IPS DF 4.7 (cell line): ENCODE results near the gene SMAD6.

Source experiments
- DNase-seq: peaks from one replicate; pipeline ENCODE4 v3.0.0-alpha.2; 2013; ENCODE audit warnings: low spot score; ENCODE audit errors: extremely low read depth

The SMAD6 gene

DNA sequence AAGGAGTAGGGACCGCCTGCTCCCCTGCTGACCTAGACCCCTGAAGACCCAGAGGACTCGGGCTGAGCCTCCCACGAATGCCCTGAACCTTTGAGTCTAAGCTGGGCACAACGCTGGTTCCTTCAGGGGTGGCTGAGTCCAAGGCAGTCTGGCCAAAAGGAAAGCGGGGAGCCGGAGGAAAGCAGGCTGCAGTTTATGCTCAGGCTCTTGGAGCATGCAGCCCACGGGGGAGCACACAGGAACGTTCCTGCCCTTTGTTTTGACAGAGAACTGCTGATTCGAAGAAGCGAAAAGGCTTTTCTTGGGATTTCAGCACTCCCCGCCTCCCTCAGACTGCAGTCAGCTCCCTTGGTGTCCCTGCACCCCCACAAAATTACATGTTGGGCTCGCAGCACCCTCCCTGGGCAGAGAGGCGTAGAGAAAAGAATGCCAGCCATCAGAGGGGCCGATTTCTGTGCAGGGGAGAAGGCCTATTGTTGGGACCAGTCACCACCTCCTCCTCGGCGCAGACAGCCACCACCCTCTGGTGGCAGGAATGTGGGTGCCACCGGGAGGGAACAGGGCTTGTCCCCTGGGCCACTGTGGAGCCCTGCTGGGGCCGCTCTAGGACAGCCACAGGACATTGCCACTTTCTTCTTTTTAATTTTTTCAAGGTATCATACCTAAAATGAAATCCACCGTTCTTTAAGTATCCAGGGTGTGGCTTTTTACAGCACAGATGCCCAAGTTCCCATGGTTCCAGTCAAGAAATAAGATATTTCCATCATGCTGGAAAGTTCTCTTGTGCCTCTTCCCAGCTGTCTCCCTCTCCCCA lies 72.2 kb downstream of the SMAD6 start:
- peak; percentile 69 for DNase-seq

DNA sequence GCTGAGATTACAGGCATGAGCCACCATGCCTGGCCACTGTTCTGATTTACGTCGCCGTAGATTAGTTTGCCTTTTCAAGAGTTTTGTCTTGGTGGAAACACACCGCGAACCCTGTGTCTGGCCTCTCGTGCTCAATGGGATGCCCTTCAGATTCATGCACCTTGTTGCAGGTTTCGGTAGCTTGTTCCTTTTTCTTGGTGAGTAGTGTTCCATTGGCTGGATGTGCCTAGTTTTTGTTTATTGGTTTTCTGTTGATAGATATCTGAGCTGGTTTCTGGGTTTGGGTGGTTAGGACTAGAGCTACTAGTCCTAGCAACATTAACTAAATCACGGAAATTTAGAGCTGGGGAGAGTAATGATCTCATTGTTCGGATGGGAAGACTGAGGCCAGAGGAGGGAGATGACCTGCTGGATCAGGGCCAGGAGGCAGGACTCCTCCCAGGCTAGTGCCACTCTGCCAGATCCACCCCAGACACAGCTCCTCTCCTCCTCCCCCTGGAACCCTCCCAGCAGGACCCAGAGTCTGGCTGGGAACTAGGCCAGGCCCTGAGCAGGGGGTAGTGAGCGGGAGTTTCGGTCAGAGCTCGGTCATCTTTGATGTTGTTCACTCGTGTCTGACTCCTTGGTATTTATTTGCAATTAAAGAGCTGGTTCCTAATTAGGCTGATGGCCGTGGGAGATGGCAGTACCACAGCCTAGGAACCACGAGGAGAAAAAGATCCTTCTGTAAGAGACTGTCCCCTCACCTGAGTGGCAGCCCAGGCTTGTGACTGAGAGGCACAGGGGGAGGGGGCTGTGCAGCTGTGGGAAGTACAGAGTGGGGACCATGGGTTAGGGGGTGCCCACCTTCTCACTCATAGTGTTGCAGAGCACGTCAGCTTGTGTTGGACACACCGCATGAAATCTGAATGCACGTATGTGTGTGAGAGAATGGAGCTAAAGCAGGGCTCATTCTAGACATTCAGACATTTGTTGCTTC lies 73.4 kb downstream of the SMAD6 start:
- no peak for DNase-seq

DNA sequence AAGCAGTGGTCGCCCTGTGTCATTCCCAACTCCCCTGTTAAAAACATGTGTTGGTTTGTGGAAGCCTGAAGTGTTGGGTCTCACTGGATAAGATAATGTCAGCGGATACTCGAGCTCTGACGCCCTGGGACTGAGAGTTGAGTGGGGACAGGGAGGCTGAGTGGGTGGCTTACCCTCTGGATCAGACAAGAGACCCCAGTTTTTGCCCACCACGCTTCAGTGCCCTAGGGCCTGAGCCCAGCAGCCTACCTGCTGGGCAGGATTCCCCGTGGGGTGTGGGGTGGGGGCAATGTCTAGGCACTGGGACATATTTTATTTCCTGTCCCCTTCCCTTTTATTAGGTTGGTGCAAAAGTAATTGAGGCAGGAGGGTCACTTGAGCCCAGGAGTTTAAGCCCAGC lies 75.0 kb downstream of the SMAD6 start:
- DNase-seq = no peak

DNA sequence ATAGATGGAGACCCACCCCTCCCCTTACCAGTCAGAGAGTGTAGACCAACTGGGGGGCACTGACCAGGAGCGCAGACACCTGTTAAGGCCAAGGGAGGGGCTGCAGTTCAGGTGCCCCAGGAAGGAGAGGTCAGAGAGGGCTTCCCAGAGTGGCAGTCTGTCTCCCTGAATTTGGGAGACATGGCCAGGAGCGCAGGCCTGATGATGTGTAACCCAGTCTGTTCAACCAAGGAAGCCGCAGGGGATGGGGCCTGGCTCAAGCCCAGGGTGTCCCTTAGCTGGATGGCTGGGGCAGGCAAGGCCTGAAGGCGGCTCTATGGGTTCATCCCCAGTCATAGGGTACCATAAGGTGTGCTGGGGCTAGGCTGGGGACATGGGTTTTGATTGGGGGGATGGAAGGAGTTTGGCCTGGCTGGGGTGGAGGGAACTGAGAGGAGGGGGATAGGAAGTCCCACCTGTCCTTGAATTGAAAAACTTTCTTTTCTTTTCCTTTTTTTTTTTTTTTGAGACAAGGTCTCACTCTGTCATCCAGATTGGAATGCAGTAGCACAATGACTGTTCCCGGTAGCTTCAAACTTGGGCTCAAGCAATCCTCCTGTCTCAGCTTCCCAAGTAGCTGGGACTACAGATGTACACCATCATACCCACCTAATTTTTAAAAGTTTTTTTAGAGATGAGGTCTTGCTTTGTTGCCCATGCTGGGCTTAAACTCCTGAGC lies 75.7 kb downstream of the SMAD6 start:
- DNase-seq = no peak

DNA sequence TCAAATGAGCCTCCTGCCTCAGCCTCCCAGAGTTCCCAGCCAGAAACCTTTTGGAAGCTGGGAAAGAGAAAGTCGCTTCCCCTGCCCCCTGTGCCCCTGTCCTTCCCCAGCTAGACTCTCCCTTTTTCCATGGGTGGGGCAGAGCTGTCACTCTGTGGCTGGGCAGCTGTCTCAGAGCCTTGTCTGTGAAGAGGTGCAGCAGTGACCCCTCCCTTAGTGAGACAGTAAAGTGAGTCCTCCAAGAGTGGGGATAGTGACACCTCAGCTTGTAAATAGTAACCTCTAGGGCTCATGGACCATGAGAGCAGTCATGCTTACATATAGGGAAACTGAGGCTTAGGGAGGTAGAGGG lies 76.3 kb downstream of the SMAD6 start:
- DNase-seq = no peak

DNA sequence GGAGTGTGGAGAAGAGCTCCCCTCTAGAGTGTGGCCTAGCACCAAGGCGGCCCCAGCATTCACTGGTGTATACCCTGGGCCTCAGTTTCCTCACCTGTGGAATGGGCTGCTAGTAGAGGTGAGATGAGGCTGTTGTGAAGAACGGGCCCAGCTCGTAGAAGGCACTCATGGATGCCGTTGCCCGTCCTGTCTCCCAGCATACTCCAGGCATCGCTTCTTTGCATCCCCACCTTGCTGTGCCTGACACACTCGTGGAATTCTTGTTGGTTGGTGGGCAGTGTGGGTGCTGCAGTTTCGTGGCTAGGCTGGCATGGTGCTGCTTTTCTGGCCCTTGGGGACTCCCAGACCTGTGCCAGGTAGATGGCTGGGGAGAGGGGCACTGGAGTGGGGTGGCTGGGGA lies 76.7 kb downstream of the SMAD6 start:
- no peak for DNase-seq

DNA sequence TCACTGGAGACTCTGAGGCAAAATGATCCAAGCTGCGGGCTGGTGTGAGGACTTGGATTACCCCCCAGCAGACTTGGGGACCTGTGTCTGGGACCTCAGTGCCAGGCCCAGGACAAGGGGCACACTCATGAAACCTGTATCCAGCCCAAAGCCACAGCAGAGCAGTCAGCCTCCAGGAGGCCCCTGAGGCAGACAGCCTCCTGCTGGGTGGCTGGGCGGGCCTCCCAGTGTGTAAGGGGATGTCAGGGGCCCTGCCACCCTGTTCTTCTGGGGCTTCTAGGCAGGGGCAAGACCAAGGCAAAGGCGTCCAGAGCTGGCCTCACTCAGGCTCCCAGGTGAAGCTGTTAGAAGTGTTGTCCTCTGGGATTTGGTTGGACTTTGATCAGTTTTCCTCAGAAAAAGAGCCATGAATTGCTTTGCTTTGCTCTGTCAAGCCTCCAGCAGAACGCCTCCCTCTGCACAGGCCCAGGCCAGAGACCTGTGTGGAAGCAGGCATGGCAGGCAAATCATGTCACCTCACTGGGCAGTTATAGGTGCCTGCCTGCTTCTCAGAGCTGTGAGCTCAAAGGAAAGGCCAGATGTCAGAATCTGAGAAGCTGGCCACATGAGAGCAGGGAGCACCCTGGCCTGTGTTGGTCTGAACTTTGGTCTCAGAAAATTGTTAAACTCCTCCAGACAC lies 77.4 kb downstream of the SMAD6 start:
- DNase-seq = no peak

DNA sequence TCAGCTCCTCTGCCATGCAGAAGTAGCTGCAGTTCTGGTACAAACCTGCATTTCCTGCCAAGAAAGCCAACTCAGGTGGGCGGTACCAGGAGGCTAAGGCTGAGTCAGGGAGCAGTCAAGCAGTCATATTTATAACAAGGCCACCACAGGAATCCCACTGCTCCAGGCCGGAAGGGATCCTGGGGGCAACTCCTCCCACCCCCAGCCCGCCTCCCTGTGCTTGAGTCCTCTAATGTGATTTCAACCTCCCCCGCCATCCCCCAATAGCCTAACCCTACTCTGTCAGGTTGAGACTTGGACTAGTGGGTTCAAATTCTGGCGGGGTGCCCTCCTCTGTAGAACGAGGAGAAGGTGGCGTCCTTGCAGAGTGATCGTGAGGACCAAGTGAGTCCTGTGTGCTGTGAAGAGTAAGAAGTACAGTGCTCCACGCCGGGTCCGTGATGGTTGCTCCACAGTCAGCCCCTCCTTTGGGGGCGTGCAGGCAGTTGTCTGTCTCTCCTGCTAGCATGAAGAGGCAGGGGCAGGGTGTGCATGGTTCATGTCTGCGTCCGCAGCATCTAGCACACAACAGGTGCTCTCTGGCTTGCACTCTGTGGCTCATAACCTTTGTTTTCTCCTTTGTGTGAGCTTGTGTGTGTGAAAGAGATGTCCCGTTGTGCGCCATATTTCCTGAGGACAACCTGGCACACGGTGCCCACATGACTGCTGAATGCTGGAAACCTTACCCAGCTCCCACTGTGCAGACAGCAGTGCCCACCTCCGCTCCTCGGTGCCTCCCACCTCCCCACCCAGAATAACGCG lies 78.3 kb downstream of the SMAD6 start:
- no peak for DNase-seq

DNA sequence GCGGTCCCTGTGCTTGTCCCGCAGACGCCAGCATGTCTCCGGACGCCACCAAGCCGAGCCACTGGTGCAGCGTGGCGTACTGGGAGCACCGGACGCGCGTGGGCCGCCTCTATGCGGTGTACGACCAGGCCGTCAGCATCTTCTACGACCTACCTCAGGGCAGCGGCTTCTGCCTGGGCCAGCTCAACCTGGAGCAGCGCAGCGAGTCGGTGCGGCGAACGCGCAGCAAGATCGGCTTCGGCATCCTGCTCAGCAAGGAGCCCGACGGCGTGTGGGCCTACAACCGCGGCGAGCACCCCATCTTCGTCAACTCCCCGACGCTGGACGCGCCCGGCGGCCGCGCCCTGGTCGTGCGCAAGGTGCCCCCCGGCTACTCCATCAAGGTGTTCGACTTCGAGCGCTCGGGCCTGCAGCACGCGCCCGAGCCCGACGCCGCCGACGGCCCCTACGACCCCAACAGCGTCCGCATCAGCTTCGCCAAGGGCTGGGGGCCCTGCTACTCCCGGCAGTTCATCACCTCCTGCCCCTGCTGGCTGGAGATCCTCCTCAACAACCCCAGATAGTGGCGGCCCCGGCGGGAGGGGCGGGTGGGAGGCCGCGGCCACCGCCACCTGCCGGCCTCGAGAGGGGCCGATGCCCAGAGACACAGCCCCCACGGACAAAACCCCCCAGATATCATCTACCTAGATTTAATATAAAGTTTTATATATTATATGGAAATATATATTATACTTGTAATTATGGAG lies 79.1 kb downstream of the SMAD6 start:
- no peak for DNase-seq

DNA sequence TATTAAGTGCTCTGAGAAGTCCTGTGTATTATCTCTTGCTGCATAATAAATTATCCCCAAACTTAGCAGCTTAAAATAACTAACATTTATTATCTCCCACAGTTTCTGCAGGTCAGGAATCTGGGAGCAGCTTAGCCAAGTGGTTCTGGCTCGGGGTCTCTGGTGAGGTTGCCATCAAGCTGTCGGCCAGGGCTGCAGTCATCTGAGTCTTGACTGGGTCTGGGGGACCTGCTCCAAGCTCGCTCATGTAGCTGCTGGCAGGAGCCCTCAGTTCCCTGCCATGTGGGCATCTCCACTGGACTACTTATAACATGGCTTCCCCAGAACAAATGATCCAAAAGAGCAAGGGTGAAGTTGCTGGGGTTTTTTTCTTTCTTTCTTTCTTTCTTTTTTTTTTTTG lies 80.7 kb downstream of the SMAD6 start:
- DNase-seq = no peak

DNA sequence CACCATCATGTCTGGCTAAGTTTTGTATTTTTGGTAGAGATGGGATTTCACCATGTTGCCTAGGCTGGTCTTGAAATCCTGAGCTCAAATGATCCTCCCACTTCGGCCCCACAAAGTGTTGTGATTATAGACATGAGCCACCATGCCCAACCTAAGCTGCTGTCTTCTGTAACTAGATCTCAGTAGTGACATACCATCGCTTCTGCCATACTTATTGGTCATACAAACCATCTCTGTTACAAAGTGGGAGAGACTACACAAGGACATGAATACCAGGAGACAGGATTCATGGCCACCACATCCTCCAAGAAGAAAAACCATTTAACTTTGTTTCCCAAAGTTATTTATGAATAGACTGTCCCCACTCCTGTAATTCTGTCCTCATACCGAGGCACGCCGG lies 81.3 kb downstream of the SMAD6 start:
- DNase-seq = no peak

DNA sequence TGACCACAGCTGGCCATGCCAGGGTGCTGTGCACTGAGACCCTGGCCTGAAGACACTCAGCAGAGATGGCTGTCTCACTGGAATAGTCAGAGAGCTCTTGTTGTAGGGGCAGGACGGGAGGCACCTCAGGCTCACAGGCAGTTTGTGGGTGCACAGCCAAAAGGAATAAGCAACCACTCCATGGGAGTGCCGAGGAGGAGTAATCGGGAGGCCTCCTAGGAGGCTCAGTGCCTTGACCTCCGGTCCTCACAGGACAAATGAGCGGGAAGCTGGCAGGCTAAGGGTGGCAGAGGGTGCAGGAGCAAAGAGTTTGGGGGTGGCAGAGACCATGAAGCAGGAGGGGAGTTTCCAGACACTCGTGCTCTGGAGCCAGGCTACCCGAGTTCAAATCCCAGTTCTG lies 81.7 kb downstream of the SMAD6 start:
- DNase-seq = no peak

DNA sequence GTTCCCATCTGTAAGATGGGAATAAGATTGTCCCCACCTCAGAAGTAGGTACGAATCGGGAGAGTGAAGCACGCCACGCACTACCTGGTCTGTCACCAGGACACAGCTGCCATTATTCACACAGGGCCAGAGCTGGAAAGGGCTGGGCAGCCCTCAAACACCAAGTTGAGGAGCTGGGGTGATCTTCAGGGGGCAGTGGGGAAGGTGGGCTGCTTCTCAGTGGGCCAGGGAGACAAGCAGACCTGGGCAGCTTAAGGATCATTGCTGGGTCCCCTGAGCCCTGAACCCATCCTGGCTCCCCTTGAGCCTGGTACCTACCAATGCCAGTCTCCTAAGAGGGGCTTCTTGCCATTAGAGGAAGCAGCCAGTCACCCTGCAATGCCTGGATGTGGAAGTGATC lies 82.1 kb downstream of the SMAD6 start:
- no peak for DNase-seq

DNA sequence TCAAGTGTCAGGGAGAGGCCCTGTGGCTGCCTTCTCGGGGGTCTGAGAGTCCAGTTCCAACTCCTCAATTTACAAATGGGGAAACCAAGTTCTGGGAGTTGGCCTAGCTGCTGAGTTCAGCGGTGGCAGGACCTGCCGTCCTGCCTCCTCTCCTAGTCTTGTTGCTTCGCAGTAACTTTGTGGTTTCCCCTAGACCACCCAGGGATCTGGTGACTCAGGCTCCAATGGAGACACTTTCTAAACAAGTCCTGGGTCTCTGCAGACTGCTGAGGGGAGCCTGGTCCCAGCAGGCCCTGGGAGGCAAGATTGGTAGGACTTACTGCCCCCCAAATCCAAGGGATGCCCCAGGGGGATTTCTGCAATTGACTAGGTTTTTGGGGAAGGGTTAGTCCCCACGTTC lies 83.6 kb downstream of the SMAD6 start:
- DNase-seq = no peak

DNA sequence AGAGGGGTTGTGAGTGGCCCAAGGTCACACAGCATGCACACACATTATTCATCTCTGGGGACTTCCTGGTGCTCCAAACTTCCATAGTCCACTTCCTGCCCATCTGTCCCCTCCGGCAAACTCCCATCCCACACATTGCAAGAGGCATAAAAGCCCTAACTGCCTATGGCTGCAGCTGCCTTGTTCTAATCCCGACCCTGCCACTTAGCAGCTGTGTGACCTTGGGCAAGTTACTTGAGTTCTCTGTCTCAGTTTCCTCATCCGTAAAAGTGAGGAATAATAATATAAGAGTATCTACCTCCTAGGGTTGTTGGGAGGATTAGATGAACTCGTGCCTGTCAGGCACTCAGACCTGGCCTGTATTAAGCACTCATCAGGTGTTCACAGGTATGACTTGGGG lies 84.2 kb downstream of the SMAD6 start:
- DNase-seq = no peak

DNA sequence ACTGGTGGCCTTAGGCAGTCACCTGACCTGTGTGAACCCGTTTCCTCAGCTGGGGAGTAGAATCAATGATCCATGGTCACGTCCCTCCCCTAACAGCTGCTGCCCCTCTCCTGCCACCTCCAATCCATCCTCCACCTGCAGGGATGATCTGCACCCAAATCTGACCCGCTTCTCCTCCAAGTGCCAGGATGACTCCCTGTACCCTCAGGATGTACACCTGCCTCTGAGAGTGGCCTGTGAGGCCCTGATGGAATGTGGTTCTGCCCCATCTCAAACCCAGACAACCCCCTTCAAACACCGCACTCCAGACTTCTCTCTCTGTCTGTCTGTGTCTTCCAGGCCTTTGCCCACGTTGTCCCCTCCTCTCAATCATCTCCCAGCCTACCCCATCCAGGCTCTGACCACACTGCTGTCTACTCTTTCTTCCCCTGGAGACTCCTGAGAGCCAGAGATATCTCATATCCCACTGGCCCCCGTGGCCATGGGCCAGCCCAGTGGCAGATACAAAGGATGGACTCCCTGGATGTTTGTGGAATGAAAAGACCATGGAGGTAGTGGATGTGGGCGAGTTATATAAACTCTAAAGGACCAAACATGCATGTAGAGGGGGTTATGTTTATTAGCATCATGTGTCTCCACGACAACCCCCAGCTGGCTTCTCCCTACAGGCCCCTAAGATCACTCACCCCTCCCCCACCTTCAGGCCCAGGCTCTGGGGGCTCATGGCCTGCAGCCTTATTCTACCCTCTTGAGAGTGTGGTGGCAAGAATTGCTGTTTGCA lies 84.9 kb downstream of the SMAD6 start:
- no peak for DNase-seq

DNA sequence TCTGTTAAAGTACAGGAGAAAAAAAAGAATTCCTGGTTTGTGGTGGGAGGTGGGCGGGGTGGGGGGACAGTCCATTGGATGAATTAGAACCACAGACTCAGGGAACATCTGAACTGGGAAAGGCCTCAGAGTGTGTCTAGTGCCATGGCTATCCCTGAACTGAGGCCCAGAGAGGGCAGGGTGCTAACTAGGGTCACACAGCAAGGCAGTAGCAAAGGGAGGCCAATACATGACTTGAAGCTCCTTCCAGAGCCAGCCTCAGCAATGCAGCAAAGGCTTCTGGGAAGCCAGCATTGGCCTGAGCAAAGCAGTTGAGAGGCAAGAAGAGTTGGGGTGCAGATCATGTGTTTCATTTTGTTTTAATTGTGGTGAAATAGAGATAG lies 85.4 kb downstream of the SMAD6 start:
- no peak for DNase-seq

DNA sequence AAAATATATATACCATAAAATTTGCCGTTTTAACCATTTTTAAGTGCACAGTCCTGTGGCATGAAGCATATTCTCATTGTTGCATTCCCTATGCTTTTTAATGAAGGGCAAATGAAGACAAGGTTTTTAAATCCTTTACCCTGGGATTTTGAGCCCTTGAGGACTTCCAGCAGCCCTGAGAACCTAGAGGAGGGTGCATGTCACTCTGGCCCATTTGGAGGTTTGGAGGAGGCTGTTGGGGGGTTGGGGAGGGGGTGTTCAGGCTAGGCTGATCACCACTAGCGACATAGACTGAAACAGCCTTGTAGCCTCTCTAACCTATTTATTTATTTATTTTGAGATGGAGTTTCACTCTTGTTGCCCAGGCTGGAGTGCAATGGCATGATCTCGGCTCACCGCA lies 86.0 kb downstream of the SMAD6 start:
- DNase-seq = no peak
